WI38 (cell line): ENCODE data around the gene CNPY4.

Source experiments
- H3K4me3 ChIP-seq: 2 replicates; pipeline ENCODE4 v1.5.1; 2011; ENCODE audit warnings: low read depth, mild to moderate bottlenecking, control low read depth, low read length
- TF ChIP-seq, protein P1 (sequence below): IDR thresholded peaks from 2 replicates; pipeline ENCODE4 v1.5.1; 2012; ENCODE audit warnings: low read depth, mild to moderate bottlenecking, control low read depth, low read length

The CNPY4 gene

DNA sequence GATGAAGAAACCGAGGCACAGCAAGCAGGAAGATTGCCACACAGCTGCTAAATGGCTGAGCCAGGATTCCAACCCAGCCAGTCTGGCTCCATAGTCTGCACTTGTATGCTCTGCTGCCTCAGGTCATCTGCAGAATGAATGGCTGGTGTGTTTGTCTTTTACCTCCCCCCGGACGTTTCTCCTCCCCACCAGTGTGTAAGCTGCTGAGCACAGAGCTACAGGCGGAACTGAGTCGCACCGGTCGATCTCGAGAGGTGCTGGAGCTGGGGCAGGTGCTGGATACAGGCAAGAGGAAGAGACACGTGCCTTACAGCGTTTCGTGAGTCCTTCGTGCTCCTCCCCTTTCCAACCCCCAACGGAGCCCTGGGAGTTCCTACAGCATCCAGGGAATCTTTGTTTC is 2.6 kb downstream of the CNPY4 start:
- TF ChIP-seq, protein P1, sequence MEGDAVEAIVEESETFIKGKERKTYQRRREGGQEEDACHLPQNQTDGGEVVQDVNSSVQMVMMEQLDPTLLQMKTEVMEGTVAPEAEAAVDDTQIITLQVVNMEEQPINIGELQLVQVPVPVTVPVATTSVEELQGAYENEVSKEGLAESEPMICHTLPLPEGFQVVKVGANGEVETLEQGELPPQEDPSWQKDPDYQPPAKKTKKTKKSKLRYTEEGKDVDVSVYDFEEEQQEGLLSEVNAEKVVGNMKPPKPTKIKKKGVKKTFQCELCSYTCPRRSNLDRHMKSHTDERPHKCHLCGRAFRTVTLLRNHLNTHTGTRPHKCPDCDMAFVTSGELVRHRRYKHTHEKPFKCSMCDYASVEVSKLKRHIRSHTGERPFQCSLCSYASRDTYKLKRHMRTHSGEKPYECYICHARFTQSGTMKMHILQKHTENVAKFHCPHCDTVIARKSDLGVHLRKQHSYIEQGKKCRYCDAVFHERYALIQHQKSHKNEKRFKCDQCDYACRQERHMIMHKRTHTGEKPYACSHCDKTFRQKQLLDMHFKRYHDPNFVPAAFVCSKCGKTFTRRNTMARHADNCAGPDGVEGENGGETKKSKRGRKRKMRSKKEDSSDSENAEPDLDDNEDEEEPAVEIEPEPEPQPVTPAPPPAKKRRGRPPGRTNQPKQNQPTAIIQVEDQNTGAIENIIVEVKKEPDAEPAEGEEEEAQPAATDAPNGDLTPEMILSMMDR: no peak
- H3K4me3 ChIP-seq: no peak overlapping the region

DNA sequence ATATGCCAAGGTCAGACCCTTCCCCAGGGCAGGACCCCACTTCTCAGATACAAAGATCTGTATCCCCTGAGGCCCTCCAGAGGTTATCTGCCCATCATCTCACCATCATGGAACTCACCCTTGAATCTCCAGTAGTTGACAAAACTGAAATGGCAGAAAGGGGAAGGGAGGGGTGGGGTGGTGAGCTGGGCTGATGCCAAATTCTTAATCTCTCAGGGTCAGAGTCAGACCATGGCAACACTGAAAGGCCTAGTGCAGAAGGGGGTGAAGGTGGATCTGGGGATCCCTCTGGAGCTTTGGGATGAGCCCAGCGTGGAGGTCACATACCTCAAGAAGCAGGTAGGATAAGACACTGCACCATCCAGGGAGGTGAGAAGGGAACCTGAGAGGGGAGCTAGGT is 3.1 kb downstream of the CNPY4 start:
- TF ChIP-seq, protein P1: no peak
- no peak overlapping the region for H3K4me3 ChIP-seq

DNA sequence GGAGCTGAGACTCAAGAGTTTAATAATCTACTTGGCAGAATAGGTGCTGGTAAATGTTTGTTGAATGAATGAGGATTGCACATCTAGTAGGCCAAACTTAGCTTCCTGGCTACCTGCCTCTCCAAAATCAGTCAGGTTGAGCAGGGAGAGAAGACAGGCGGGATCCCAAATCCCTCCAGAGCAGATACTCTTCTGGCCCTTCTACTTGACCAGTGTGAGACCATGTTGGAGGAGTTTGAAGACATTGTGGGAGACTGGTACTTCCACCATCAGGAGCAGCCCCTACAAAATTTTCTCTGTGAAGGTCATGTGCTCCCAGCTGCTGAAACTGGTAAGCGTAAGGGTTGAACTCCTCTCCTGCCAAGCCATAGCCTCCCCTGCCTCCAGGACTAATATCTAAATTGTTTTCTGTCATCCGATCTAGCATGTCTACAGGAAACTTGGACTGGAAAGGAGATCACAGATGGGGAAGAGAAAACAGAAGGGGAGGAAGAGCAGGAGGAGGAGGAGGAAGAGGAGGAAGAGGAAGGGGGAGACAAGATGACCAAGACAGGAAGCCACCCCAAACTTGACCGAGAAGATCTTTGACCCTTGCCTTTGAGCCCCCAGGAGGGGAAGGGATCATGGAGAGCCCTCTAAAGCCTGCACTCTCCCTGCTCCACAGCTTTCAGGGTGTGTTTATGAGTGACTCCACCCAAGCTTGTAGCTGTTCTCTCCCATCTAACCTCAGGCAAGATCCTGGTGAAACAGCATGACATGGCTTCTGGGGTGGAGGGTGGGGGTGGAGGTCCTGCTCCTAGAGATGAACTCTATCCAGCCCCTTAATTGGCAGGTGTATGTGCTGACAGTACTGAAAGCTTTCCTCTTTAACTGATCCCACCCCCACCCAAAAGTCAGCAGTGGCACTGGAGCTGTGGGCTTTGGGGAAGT is 5.1 kb downstream of the CNPY4 start:
- TF ChIP-seq, protein P1: no peak
- H3K4me3 ChIP-seq: no peak overlapping the region

DNA sequence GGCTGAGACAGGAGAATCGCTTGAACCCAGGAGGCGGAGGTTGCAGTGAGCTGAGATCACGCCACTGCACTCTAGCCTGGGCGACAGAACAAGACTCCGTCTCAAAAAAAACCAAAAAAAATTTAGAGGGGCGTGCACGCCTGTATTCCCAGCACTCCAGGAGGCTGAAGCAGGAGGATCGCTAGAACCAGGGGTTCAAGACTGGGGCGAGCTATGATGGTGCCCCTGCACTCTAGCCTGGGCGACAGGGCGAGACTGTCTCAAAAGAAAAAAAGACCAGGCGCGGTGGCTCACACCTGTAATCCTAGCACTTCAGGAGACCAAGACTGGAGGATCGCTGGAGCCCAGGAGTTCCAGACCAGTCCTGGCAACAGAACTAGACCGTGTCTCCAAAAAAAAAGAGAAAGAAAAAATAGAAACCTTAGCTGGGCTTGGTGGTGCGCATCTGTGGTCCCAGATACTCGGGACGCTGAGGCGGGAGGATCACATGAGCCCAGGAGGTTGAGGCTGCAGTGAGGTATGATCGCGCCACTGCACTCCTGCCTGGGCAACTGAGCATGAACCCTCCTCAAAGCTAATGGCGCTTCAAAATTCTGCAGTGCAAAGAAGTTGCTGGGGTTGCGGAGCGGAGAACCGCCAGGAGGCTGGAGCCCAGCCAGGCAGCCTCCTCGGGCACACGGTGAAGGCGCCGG is 7.0 kb downstream of the CNPY4 start:
- TF ChIP-seq, protein P1: no peak

DNA sequence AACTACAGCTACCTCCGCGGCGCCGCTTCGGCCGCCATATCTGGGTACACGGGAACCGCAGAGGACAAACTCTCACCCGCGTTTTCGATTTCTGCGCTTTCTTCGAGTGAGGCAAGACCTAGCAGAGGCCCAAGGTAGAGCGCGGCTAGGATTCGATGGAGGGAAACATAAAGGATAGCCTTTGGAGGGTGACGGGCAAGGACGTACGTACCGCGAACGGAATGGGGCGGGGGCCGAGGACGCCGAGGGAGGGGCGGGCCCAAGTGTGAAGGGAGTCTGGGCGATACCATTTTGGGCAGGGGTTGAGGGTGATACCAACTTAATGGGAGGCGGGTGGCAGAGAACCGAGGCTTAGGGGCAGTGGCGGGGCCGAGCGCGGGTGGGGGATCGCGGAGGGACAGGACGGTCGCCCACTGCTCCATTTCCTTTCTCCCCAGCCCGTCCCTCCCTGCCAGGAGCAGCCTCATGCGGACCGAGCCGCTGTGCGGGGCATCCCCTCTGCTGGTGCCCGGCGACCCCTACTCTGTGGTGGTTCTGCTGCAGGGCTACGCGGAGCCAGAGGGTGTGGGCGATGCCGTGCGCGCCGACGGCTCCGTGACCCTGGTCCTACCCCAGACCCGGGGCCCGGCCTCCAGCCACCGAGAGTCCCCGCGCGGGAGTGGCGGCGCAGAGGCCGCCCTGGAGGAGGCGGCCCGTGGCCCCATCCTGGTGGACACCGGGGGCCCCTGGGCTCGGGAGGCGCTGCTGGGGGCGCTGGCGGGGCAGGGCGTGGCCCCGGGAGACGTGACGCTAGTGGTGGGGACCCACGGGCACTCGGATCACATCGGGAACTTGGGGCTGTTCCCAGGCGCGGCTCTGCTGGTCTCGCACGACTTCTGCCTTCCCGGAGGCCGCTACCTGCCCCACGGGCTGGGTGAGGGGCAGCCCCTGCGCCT is 7.8 kb downstream of the CNPY4 start, which contains the start of gene MBLAC1:
Gene MBLAC1, plus strand, starts transcription at position 37 of the 935 bp plus-strand sequence. Its CDS starts 429 bp downstream, at position 466.
- peak within 1 kb of the TSS; percentile 83 for H3K4me3 ChIP-seq
- TF ChIP-seq, protein P1: no peak

More for the DNA sequence above, 7.0 kb downstream of the CNPY4 start:
- peak overlapping the region; percentile 83 for H3K4me3 ChIP-seq

DNA sequence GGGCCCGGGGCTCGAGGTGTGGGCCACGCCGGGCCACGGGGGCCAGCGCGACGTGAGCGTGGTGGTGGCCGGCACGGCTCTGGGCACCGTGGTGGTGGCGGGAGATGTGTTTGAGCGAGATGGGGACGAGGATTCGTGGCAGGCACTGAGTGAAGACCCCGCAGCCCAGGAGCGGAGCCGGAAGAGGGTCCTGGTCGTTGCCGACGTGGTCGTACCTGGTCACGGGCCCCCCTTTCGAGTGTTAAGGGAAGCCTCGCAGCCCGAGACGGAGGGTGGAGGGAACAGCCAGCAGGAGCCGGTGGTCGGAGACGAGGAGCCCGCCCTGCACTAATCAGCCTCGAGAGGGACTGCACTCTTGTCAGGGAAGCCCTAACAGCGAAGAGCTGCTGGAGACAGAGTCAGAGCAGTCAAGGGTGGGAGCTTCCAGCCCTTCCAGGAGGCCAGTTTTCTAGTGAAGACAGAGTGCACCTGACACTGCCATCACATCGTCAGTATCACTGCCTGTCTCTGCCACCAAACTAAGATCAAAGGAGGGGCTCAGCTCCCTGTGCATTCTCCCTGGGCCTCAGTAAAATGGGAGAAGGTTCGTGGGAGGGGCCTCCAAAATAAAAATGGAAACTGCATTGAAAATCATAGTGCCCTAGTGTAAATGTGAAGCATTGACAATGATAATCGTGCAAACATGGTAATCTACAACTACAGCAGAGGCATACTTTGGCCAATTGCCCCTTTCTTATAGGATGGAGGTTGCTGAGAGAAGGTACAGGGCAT is 8.6 kb downstream of the CNPY4 start:
- H3K4me3 ChIP-seq: peak overlapping the region; percentile 83
- TF ChIP-seq, protein P1: no peak
